Testis (tissue), 3 donors: Measurements from ENCODE around the gene FLNB. TPM values are rescaled to one million over a fixed set of nuclear protein-coding genes. Genes with fewer than 3 reads are reported as not detected.

ENCODE experiments used
- DNase-seq: peaks from one replicate; pipeline ENCODE4 v3.0.0-alpha.2; 2019
- H3K27ac ChIP-seq, 2 donors: fragments of 200-600 bp; sonication (generic); one replicate each; pipeline ENCODE4 v1.5.1; 2019
- H3K27me3 ChIP-seq: fragments of 200-600 bp; sonication (generic); one replicate; pipeline ENCODE4 v1.5.1; 2019
- H3K36me3 ChIP-seq: fragments of 200-600 bp; sonication (generic); one replicate; pipeline ENCODE4 v1.5.1; 2017; ENCODE audit warnings: low read depth; ENCODE audit errors: missing control alignments
- H3K4me1 ChIP-seq: fragments of 200-600 bp; sonication (generic); one replicate; pipeline ENCODE4 v1.5.1; 2019
- H3K4me3 ChIP-seq, 2 donors: fragments of 200-600 bp; sonication (generic); one replicate each; pipeline ENCODE4 v1.5.1; 2017 to 2019
- H3K9me3 ChIP-seq: fragments of 200-600 bp; sonication (generic); one replicate; pipeline ENCODE4 v1.5.1; 2017
- POLR2A ChIP-seq: fragments of 450-650 bp; IDR thresholded peaks from one replicate; pipeline ENCODE4 v1.6.1; 2017; ENCODE audit warnings: antibody characterized with exemption, mild to moderate bottlenecking, moderate library complexity
- WGBS, 2 donors: methylation state at CpG; one replicate each; pipeline ENCODE4 v1.1.5; 2018; 5-methylcytosine and 5-hydroxymethylcytosine counted together
- intact Hi-C: fragments of 100-400 bp; cut with DNase I; formaldehyde crosslinking; loops from one replicate; pipeline ENCODE4 v1.15.1; 2023; ENCODE audit warnings: low total_unique reads
- polyA plus RNA-seq: library from polyadenylated mRNA; stranded (reverse); fragments of 350-450 nt; fragmentation: Illumina TruSeq; extraction: RNeasy Lipid Tissue Mini Kit (QIAGEN cat#74804); gene quantifications from one replicate; pipeline ENCODE4 v1.2.3, GENCODE V29; 2014; ENCODE audit warnings: low read depth, low replicate concordance; ENCODE audit not compliant: insufficient read depth
- total RNA-seq, 2 donors: library from RNA; depleted of rRNA; stranded (reverse); fragments of >200 nt; gene quantifications; one replicate each; pipeline ENCODE4 v1.2.3, GENCODE V29; 2016
- TF ChIP-seq, protein P1 (sequence below), 3 experiments: fragments of 450-650 bp in 2 of 3; fragments of 200-600 bp in 1 of 3; sonication (generic) in 1 of 3; IDR thresholded peaks; one replicate each; pipeline ENCODE4 v1.5.1; 2016 to 2019; ENCODE audit warnings: antibody characterized with exemption in 3 of 3, mild to moderate bottlenecking in 2 of 3, moderate library complexity in 1 of 3

FLNB gene
- total and polyA plus RNA-seq, 3 donors from 2014 or later: 105 to 199 (median 166) TPM

DNA sequence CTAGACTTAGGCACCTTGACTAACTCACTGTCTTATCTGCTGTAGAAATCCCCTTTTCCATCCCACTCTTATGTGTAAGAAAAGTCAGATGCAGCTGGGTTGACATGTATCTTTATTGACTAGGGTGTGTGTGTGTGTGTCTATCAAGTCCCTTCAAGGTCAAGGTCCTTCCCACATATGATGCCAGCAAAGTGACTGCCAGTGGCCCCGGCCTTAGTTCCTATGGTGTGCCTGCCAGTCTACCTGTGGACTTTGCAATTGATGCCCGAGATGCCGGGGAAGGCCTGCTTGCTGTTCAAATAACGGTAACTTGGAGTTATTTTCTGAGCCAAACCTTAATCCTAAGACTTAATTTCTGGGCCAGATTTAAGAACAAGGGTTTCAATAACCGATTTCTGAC lies 126.2 kb downstream of the FLNB start:
- no peaks in the 10 kb centered on the region for H3K9me3 ChIP-seq
- intact Hi-C loops: no loop called here
- no peak overlapping the region for H3K27ac ChIP-seq
- no peak overlapping the region for H3K4me3 ChIP-seq
- TF ChIP-seq POLR2A: no peak
- 82 to 90% methylated on average over 5 of the region's 5 CpGs for WGBS, 2 donors
- DNase-seq: no peak
- H3K4me1 ChIP-seq: no peaks in the 10 kb centered on the region
- H3K36me3 ChIP-seq: no peaks in the 10 kb centered on the region
- H3K27me3 ChIP-seq: no peaks in the 10 kb centered on the region

DNA sequence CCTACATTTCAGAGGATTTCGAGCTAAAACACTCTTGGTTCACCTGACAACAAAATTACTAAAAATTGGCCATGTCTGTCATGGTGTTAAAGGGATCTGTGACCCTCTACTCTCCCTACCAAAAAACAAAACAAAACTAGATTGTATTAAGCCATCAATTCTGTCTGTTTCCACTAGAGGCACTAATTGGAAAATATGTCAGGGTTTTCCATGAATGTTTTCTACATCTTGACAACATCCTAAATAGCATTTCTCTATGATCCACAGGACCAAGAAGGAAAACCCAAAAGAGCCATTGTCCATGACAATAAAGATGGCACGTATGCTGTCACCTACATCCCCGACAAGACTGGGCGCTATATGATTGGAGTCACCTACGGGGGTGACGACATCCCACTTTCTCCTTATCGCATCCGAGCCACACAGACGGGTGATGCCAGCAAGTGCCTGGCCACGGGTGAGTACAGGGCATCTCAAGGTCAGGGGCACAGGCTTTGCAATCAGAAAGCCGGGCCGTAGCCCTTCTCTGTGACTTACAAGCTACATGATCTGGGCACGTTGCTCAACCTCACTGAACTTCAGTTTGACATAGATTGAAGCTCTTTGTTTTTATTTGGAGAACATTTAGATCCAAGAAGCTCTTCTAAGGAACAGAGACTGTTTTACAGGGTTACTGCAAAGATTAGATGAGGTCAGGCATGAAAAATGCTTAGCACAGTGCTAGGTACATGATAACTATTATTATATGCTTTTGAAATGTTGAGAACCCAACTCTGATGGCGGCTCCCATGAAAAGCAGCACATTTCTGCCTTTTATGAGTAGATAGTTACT lies 127.7 kb downstream of the FLNB start:
- peak; percentile 70 for DNase-seq
- no peaks in the 10 kb centered on the region for H3K27me3 ChIP-seq
- H3K27ac ChIP-seq: peak overlapping the region; percentile 19 to 31
- 65 to 68% methylated on average over 14 of the region's 14 CpGs for WGBS, 2 donors
- no peaks in the 10 kb centered on the region for H3K9me3 ChIP-seq
- no peaks in the 10 kb centered on the region for H3K36me3 ChIP-seq
- no peak for TF ChIP-seq POLR2A
- TF ChIP-seq, protein P1, sequence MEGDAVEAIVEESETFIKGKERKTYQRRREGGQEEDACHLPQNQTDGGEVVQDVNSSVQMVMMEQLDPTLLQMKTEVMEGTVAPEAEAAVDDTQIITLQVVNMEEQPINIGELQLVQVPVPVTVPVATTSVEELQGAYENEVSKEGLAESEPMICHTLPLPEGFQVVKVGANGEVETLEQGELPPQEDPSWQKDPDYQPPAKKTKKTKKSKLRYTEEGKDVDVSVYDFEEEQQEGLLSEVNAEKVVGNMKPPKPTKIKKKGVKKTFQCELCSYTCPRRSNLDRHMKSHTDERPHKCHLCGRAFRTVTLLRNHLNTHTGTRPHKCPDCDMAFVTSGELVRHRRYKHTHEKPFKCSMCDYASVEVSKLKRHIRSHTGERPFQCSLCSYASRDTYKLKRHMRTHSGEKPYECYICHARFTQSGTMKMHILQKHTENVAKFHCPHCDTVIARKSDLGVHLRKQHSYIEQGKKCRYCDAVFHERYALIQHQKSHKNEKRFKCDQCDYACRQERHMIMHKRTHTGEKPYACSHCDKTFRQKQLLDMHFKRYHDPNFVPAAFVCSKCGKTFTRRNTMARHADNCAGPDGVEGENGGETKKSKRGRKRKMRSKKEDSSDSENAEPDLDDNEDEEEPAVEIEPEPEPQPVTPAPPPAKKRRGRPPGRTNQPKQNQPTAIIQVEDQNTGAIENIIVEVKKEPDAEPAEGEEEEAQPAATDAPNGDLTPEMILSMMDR (IDR thresholded peaks at IDR 0.05): peak in 2 of 3 experiments; percentile 26 to 31
- intact Hi-C loops: no loop called here
- no peaks in the 10 kb centered on the region for H3K4me1 ChIP-seq
- no peak overlapping the region for H3K4me3 ChIP-seq

DNA sequence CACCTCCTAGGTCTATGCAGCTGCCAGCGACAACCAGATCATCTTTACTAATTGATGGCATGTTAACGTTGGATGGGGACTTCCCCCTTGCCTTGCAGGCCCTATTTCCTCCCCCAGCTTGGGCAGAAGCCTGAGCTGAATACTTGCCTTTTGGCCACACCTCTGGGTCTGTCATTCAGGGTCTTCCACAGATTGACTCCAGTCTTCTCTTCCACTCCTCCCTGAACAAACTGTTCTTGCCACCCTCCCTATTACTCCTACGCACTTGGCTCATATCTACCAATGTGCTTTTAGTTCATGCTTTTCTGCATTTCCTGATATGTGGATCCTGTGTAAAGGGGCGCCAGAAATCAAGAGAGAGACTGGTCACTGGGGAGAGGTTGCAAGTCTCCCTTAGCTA lies 129.1 kb downstream of the FLNB start:
- no peaks in the 10 kb centered on the region for H3K27me3 ChIP-seq
- TF ChIP-seq, protein P1 (IDR thresholded peaks at IDR 0.05): no peak
- no peak for TF ChIP-seq POLR2A

DNA sequence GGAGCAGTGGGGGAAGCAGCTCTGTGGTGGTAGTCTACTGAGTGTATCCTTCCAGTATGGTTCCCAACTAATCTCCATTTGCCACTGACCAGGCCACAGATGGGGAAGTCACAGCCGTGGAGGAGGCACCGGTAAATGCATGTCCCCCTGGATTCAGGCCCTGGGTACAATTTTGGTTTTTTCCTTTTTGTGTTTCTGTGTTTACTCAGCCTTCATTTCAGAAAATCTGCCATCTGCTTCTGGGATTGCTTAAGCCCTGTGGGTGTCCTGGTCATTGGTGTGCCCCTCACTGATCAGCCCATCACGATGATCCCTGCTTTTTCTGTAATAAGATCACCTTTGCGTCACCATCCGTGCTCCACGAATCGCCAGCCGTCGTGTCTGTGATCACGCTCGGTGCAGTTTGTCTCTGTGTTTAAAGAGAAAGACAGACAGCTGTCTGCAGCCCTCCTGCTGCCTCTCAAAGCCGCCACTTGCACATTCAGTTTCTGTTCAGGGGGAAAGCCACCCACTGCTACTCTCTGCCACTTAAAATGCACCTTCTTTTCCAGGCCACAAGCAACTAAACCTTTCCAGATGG lies 133.6 kb downstream of the FLNB start:
- DNase-seq: no peak
- Histone ChIP-seq H3K9me3 (no peaks in the 10 kb centered on the region), H3K4me3 (no peak overlapping the region), H3K4me1 (no peaks in the 10 kb centered on the region), H3K27me3 (no peaks in the 10 kb centered on the region), H3K36me3 (no peaks in the 10 kb centered on the region), H3K27ac (no peak overlapping the region)
- WGBS, 2 donors: 96 to 97% methylated on average over 12 of the region's 12 CpGs
- TF ChIP-seq POLR2A: no peak
- TF ChIP-seq, protein P1 (IDR thresholded peaks at IDR 0.05): no peak
- intact Hi-C loops: no loop called here

More for the DNA sequence above, 129.1 kb downstream of the FLNB start:
- peak; percentile 57 for DNase-seq
- H3K4me3 ChIP-seq: no peak overlapping the region
- 66% methylated on average over 4 of the region's 4 CpGs for WGBS, 2 donors
- no peaks in the 10 kb centered on the region for H3K36me3 ChIP-seq
- no peaks in the 10 kb centered on the region for H3K9me3 ChIP-seq
- intact Hi-C loops: no loop called here
- no peak overlapping the region for H3K27ac ChIP-seq
- H3K4me1 ChIP-seq: no peaks in the 10 kb centered on the region

DNA sequence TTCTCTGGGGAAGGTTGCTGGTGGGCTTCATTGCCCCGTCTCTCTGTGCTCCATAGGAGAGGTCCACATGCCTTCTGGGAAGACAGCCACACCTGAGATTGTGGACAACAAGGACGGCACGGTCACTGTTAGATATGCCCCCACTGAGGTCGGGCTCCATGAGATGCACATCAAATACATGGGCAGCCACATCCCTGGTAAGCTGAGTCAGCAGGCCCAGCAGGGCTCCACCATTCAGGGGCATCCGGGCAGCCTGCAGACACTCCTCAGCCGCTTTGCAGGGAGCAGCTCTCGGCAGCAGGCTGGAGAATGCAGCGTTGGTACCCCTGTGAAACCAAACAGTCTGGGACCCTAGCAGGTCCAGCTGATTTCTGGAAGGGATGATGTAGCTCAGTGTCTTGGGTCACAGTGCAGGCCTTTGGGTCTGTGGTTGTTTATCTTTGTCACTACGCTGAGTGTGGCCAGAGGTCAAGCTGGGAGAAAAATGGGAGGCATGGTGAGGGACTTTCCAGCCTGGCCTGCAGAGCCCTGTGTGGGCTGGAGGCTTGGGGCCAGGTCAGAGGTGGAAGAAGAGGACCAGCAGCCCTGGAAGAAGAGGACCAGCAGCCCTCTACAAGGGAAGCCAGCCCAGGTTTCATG lies 135.3 kb downstream of the FLNB start:
- TF ChIP-seq, protein P1 (IDR thresholded peaks at IDR 0.05): no peak
- TF ChIP-seq POLR2A: no peak
- Histone ChIP-seq H3K27ac (no peak overlapping the region), H3K4me3 (no peak overlapping the region), H3K27me3 (no peaks in the 10 kb centered on the region), H3K9me3 (no peaks in the 10 kb centered on the region), H3K36me3 (no peaks in the 10 kb centered on the region), H3K4me1 (no peaks in the 10 kb centered on the region)
- WGBS, 2 donors: 81 to 85% methylated on average over 8 to 9 of the region's 9 CpGs
- intact Hi-C loops: no loop called here
- no peak for DNase-seq
